Ovary (tissue), 3 donors: ENCODE measurements around the gene TRA2B.

Source experiments
- CTCF ChIP-seq, 3 donors: fragments of 450-650 bp in 2 of 3; fragments of 200-600 bp in 1 of 3; IDR thresholded peaks; one replicate each; pipeline versions ENCODE4 v1.5.1 to v1.8.0; 2016 to 2022; ENCODE audit warnings: antibody characterized with exemption in 3 of 3, mild to moderate bottlenecking in 1 of 3
- POLR2A ChIP-seq: fragments of 450-650 bp; IDR thresholded peaks from one replicate; pipeline ENCODE4 v1.6.1; 2017; ENCODE audit warnings: antibody characterized with exemption, mild to moderate bottlenecking, moderate library complexity
- donor health status: DM: no; HTN: no; CAD: no.

GRCh38 chr3:185959609-185960521, 22.1 kb upstream of the TRA2B start:
- TF ChIP-seq CTCF (IDR thresholded peaks at IDR 0.05) (no peak), POLR2A (no peak)
